MCF 10A (cell line): ENCODE results near the gene FAM204A. TPM values are rescaled to one million over a fixed set of nuclear protein-coding genes. Genes with fewer than 3 reads are reported as not detected.

ENCODE experiments used
- BruUV-seq: library from RNA; stranded (reverse); fragments of 400-500 nt; replicated peaks from 2 replicates; lab custom pipeline; 2021; lab: Mats Ljungman, UMichigan
- CTCF ChIA-PET: fragments of 300-600 bp; sonication (Branson Sonifier 250); formaldehyde crosslinking; extraction: SDS; loops from one replicate; lab custom pipeline; 2021; ENCODE audit warnings: antibody characterized with exemption, inconsistent platforms; lab: Yijun Ruan, JAX
- POLR2A ChIA-PET: fragments of 300-600, 350-650 bp; sonication (Branson Sonifier 250); formaldehyde crosslinking; extraction: SDS; loops from one replicate; lab custom pipeline; 2020; ENCODE audit warnings: antibody characterized with exemption, inconsistent platforms; lab: Yijun Ruan, JAX
- DNase-seq: peaks from one replicate; pipeline ENCODE4 v3.0.0-alpha.2; 2018; ENCODE audit not compliant: unreplicated experiment
- H3K27ac Mint-ChIP-seq: one replicate; pipeline ENCODE4 v1.8.0; 2022; ENCODE audit warnings: mild to moderate bottlenecking, low read depth, mixed read lengths; ENCODE audit not compliant: unreplicated experiment
- H3K27me3 Mint-ChIP-seq: one replicate; pipeline ENCODE4 v1.8.0; 2022; ENCODE audit warnings: mixed read lengths; ENCODE audit not compliant: insufficient read depth, unreplicated experiment
- H3K36me3 Mint-ChIP-seq: one replicate; pipeline ENCODE4 v1.8.0; 2022; ENCODE audit warnings: mild to moderate bottlenecking, moderate library complexity, mixed read lengths; ENCODE audit not compliant: insufficient read depth, unreplicated experiment
- H3K4me1 Mint-ChIP-seq: one replicate; pipeline ENCODE4 v1.8.0; 2022; ENCODE audit warnings: mixed read lengths; ENCODE audit not compliant: insufficient read depth, unreplicated experiment
- H3K4me3 Mint-ChIP-seq: one replicate; pipeline ENCODE4 v1.8.0; 2022; ENCODE audit warnings: mild to moderate bottlenecking, moderate library complexity, mixed read lengths; ENCODE audit not compliant: unreplicated experiment
- H3K9me3 Mint-ChIP-seq: one replicate; pipeline ENCODE4 v1.8.0; 2022; ENCODE audit warnings: mixed read lengths; ENCODE audit not compliant: unreplicated experiment
- CTCF ChIP-seq: fragments of 200-600 bp; IDR thresholded peaks from one replicate; pipeline ENCODE4 v1.8.0; 2022; ENCODE audit warnings: antibody characterized with exemption, mild to moderate bottlenecking; ENCODE audit not compliant: unreplicated experiment
- intact Hi-C: fragments of 100-400 bp; cut with micrococcal nuclease; formaldehyde crosslinking; loops from 2 replicates; pipeline ENCODE4 v1.14.1; 2022
- total RNA-seq: library from RNA; stranded (reverse); gene quantifications from 2 replicates; pipeline ENCODE4 v1.2.3, GENCODE V29; 2022

The FAM204A gene
- total RNA-seq, 1 experiment from 2014 or later, result 103 TPM

- CTCF ChIA-PET, result interaction anchor here (0.9 kb wide), 1 partner anchor 86 kb away, joined by 3 read pairs; no protein-coding TSS in a partner anchor
- no TSS peak for BruUV-seq
Observed at GRCh38 chr10:118337356-118337755, 4.8 kb downstream of the FAM204A start.

DNA sequence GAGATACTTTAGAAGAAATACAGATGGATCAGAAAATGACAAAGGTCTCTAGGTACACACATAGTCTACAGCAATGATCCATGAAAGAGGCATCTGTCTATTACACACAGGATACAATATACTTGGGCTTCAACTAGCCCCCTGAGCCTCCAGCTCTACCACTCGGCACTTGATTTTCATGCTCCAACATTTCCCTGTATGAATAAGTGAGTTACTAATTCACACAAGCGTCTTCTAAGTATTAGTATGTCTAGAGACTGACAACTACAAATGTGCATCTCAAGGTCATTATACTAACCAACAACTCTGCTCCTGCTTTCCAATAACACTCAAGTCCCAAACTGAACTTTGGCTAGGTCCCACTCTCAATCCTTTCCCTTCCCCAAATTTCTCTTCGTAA, 8.3 kb downstream of the FAM204A start:
- intact Hi-C loops, result no loop called here
- no peaks in the 10 kb centered on the region for H3K27me3 Mint-ChIP-seq
- CTCF ChIA-PET, result interaction anchor here (0.6 to 2.0 kb wide), 2 partner anchors 10 to 210 kb away, joined by 3 to 7 read pairs; no protein-coding TSS in a partner anchor
- no peaks in the 10 kb centered on the region for H3K4me1 Mint-ChIP-seq
- no TSS peak for BruUV-seq
- no peak overlapping the region for H3K27ac Mint-ChIP-seq
- no peaks in the 10 kb centered on the region for H3K9me3 Mint-ChIP-seq
- no peak for TF ChIP-seq CTCF
- POLR2A ChIA-PET, result no interaction called here
- H3K36me3 Mint-ChIP-seq, result peaks cover 51% of the 10 kb centered on the region
- no peak for DNase-seq
- no peak overlapping the region for H3K4me3 Mint-ChIP-seq

More at GRCh38 chr10:118337356-118337755, 4.8 kb downstream of the FAM204A start:
- TF ChIP-seq CTCF, result no peak
- Mint-ChIP-seq H3K4me1 (peaks cover 15% of the 10 kb centered on the region), H3K27me3 (no peaks in the 10 kb centered on the region), H3K4me3 (no peak overlapping the region), H3K9me3 (no peaks in the 10 kb centered on the region), H3K36me3 (peaks cover 50% of the 10 kb centered on the region), H3K27ac (no peak overlapping the region)
- POLR2A ChIA-PET, result no interaction called here
- intact Hi-C loops, result no loop called here
- no peak for DNase-seq

DNA sequence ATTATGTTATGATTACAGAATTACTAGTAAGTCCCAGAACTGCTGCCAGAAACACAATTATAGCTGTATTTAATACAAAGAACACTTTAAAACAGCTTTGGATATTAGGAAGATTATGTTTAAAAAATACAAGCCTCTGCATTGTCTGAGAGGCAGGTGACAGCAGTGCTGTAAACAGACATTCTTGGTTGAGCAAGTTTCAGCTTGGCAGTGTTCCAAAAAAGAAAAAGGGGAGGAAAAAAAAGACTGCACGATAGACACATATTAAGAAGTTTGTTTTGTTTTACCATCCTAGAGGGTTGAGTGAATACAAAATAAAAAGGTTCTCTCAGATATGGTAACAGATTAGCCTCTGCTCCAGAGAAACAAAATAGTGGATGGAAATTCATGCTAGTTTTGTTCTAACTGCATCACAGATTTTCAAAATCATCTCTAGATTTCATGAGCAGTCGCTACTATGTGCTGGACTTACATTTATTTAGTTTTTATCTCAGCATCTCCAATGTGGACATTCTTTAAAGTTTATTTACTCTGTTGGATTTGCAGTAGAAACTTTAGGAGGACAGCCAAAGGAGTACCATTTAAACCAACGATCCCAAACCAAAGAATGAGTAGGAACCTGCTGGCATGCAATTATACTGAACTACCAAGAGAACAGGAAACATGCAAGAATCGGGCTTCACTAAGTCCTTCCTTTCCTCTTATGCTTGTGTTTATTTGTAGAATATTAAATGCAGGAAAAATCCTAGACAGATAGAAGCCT, 9.0 kb downstream of the FAM204A start:
- no peaks in the 10 kb centered on the region for H3K4me1 Mint-ChIP-seq
- H3K4me3 Mint-ChIP-seq, result no peak overlapping the region
- peak; percentile 53 for DNase-seq
- no peak for TF ChIP-seq CTCF
- H3K9me3 Mint-ChIP-seq, result no peaks in the 10 kb centered on the region
- peaks cover 59% of the 10 kb centered on the region for H3K36me3 Mint-ChIP-seq
- ChIA-PET CTCF (interaction anchor here (0.6 to 2.0 kb wide), 6 partner anchors 20 to 1334 kb away, joined by 3 to 7 read pairs (median 3); no protein-coding TSS in a partner anchor), POLR2A (interaction anchor here (0.6 to 1.5 kb wide), 7 partner anchors 10 to 207 kb away, joined by 3 to 5 read pairs (median 3); no protein-coding TSS in a partner anchor)
- H3K27ac Mint-ChIP-seq, result no peak overlapping the region
- intact Hi-C loops, result no loop called here
- BruUV-seq, result no TSS peak
- no peaks in the 10 kb centered on the region for H3K27me3 Mint-ChIP-seq

GRCh38 chr10:118332236-118332635, 9.9 kb downstream of the FAM204A start:
- peaks cover 68% of the 10 kb centered on the region for H3K36me3 Mint-ChIP-seq
- no peaks in the 10 kb centered on the region for H3K27me3 Mint-ChIP-seq
- CTCF ChIA-PET, result interaction anchor here (0.6 to 2.0 kb wide), 6 partner anchors 21 to 1335 kb away, joined by 3 to 7 read pairs (median 4); no protein-coding TSS in a partner anchor

More at GRCh38 chr10:118332236-118332635, 9.9 kb downstream of the FAM204A start:
- Mint-ChIP-seq H3K9me3 (no peaks in the 10 kb centered on the region), H3K4me3 (no peak overlapping the region), H3K27ac (no peak overlapping the region), H3K4me1 (no peaks in the 10 kb centered on the region)
- no TSS peak for BruUV-seq
- TF ChIP-seq CTCF, result no peak
- POLR2A ChIA-PET, result interaction anchor here (1.0 to 1.5 kb wide), 3 partner anchors 9 to 26 kb away, joined by 3 to 5 read pairs (median 4); no protein-coding TSS in a partner anchor
- DNase-seq, result peak; percentile 24
- intact Hi-C loops, result no loop called here
